CD4-positive, alpha-beta T cell treated with Interleukin-12 subunit alpha and Interleukin-12 subunit beta, for 1 hour (primary cell): ENCODE results near the gene RAPGEF4.

Source experiments
- DNase-seq: peaks from one replicate; pipeline ENCODE4 v3.0.0-alpha.2; 2020

The RAPGEF4 gene

GRCh38 chr2:172830482-172830881, 94.8 kb downstream of the RAPGEF4 start:
- no peak for DNase-seq

DNA sequence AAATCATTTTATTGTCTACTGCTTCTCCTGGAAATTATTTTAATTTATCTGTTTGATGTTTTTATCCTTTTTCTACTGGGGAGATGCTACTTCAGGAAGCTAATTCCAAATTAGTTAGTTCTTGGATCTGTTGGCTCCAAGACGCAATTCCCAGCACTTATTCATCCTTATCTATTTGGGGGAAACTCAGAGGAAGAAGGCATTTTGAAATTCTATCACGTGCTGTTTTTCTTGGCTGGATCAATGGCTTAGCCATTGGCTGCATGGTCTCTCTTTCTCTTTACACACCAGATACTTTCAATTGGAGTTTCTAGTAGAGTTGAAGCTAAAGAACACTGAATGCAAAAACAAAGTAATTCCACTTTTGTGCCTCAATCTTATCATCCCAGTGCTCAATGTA, 98.3 kb downstream of the RAPGEF4 start:
- no peak for DNase-seq

DNA sequence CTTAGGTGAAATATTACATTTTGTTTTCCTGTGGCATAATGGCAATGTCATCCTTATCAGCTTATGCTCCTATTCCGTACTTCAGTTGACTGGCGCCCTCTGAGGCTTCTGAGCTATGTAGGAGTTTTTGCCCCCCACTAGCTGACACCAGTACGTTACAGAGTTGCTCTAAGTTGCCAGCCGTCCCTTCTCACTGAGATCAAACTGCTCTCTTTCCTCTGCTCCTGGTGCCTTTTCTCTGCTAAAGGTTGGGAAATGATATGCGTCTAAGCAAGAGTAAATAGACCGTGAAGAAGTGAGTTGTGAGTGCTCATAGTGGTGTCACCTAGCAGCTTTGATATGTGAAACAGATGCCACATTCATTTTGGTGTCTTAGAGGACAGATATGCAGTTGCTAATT, 99.2 kb downstream of the RAPGEF4 start:
- DNase-seq: no peak

- DNase-seq: no peak
These were observed 100.7 kb downstream of the RAPGEF4 start for GRCh38 chr2:172836347-172836821.

GRCh38 chr2:172836827-172837226, 101.2 kb downstream of the RAPGEF4 start:
- DNase-seq: no peak

- no peak for DNase-seq
These were observed 103.8 kb downstream of the RAPGEF4 start for GRCh38 chr2:172839446-172839845.

DNA sequence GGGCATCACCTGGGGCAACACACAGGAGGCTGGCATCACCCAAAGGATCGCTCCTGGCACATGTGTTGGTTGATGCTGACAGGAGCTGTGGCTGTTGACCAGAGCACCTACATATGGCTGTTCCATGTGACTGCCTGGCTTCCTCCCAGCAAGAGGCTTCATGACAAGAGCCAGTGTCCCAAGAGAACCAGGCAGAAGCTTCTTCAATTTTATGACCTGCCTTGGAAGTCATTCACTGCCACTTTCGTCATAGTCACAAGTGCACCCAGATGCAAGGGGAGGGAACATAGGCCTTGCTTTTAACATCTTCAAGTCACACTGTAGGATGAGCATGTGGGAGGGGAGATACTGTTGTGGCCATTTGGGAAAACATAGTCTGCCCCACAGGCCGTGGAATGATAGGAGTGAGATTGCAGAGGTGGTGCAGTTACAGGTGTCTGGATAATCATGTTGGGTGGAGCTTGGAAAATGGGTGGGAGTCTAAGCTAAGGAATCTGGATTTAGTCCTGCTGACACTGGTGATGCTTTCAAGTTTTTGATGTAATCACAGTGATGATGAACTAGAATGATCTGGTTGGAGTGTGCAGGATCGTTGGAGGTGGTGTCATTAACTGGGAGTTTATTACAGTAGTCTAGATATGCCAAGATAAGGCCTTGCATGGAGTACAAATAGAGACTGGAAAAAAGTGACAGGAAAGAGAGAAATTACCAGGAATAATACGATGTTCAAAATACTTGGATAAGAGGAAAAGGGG, 107.0 kb downstream of the RAPGEF4 start:
- no peak for DNase-seq

GRCh38 chr2:172843266-172843582, 107.6 kb downstream of the RAPGEF4 start:
- no peak for DNase-seq

GRCh38 chr2:172843902-172844715, 108.5 kb downstream of the RAPGEF4 start:
- no peak for DNase-seq

DNA sequence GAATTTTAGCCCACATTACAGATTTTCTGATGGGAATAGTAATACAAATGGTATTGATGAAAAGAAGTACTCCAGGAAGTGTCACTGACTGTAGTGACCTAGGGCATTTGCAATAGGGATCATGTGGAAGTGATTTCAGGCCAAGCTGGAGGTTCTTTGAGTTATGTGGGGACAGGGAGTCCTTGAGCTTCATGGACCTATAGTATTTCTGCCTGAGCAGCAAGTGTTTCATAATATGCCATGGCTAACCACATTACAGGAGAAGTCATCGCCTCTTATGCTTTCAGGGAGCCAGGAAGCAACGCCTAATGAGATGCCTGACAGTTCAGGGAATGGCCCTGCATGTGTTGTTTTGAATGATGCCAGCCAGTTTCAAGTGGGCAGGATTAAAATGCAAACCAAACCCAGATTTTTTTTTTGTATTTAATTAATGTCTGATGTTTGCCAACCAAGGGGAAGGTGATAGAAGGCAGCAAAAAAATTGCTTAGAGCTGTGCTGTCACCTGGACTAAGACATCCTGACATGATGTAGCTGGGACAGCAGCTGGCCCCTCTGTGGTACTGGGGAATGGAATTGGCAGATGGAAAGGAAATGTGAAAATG, 109.5 kb downstream of the RAPGEF4 start:
- DNase-seq: no peak

DNA sequence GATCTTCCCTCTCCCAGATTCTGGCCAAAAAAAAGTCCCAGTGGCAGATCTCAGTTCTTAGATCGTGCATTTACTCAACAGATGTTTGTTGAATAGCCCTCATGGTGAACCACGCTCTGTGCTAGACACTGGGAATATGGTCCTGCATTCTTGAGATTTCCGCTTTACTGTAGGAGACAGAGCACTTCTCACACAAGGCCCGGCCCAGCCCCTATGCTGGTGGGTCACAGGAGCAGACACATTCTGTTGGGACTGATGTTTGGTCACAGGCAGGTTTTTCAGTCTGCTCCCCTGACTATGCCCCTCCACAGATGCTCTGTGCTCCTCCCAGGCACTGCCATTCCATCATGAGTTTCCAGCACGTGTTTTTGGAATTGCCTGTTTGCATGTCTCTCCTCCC, 110.9 kb downstream of the RAPGEF4 start:
- no peak for DNase-seq

- DNase-seq: no peak
These were observed 111.5 kb downstream of the RAPGEF4 start for GRCh38 chr2:172847188-172847587.

DNA sequence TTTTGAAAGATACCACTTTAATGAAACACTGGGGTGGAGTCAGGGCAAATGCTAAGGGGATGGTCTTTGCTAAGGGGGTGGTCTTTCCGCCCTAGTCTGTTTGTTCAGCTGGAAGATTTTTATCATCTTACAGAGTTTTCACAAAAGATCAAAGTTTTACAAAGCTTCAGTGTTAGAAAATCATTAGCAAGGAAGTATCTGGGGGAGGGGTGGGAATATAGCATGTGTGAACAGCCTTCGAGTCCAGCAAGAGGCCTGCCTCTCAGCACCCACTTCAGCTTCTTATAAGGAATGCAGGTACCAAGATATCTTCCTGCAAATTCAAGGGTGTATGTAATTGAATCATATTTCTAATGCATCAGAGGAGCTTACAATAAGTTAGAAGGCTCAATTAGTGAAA, 112.9 kb downstream of the RAPGEF4 start:
- no peak for DNase-seq

- DNase-seq: no peak
These were observed 114.0 kb downstream of the RAPGEF4 start for GRCh38 chr2:172849519-172850217.

DNA sequence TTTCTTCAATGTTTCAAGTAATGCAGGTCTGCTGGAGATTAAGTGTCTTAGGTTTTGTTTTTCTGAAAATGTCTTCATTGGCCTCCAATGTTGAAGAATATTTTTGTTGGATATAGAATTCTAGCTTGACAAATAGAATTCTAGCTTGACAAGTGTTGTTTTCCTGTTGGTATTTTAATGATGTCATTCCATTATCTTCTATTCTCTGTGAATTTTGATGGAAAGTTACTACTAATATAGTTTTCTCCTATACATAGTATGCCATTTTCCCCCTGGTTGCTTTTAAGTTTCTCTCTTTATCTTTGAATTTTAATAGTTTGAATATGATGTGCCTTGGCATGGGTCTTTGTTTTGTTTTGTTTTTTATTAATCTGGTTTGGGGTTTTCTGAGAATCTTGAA, 119.9 kb downstream of the RAPGEF4 start:
- no peak for DNase-seq

DNA sequence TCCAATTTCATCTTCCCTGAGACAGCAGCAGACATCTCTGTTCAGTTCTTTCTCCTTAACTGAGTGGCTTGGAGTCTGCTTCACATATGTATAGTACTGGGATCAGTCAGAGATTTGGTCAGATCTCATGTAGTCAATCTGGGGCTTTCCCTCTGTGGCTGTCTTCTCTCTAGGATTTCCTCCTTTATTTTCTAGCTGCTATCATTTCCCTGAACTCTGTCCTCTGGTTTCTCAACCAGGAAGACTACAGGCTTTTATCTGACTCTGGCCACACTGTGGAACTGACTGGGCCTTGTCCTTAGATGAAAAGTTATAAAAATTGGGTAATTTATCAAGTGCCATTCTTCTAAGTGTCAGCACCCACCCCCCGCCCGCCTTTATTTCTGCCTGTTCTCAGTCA, 121.0 kb downstream of the RAPGEF4 start:
- DNase-seq: no peak

DNA sequence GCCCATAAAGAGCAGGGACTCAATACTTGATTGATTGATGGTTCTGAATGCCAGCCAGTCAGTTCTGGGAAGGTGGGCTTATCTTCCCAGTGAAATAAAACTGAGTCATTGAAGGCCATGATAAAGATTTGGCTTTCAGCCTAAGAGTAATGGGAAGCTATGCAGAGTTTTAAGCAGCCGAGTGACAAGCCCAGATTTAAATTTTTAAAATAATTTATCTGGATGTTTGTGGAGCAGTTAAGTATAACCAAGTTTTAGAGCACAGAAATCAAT, 122.8 kb downstream of the RAPGEF4 start:
- no peak for DNase-seq

- DNase-seq: no peak
These were observed 124.1 kb downstream of the RAPGEF4 start for GRCh38 chr2:172859581-172860335.

GRCh38 chr2:172860336-172860707, 124.7 kb downstream of the RAPGEF4 start:
- DNase-seq: no peak

DNA sequence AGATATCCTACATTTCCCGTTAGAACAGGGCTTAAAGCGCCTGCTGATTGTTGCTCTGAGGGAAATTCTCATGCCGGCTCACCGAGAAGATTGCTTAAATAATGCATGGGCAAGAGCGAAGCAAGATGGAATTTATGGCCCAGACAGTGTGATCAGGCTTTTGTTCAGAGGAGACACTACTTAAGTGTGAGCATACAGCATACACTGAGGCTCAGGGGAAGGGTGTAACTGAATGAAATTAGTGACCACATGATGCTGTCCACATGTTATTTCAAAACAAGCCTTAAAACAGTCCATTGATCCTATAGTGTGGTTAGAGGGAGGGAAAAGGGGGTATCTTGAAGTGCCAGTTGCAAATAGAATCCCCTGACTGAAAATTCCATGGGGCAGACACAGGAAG, 125.5 kb downstream of the RAPGEF4 start:
- no peak for DNase-seq

- DNase-seq: no peak
These were observed 126.2 kb downstream of the RAPGEF4 start for GRCh38 chr2:172861656-172862476.

DNA sequence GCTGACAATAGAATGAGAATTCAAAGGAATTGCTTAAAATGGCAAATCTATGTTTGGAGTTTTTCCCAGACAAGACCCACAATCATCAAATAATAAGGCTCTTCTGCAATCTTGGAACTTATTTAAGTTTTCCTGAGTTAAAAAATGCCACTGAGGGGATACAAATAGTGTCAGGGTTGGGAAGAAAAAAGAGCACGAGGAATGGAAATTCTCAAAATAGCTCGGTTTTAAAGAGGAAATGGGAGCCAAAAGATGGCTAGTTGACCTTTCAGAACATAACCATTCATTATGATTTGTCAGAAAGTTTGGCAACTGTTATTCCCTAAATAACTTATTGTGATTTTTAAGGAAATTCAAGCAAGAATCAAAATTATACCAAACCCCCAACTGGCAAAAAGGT, 127.7 kb downstream of the RAPGEF4 start:
- no peak for DNase-seq
